GM12892 (cell line): ENCODE results near the gene CCDC88C.
A peak's percentile ranks its signal among the peaks of the same experiment; 100 is the strongest.

Experiments
- DNase-seq: peaks from one replicate; pipeline ENCODE4 v3.0.0; 2011; ENCODE audit not compliant: insufficient read length
- FAIRE-seq: peaks from 2 replicates; lab custom pipeline; 2011; peaks lifted over from hg19 to GRCh38; lab: Jason Lieb, UNC
- POLR2A ChIP-seq: IDR thresholded peaks from 2 replicates; pipeline ENCODE4 v1.6.1; 2011; ENCODE audit warnings: low read depth, low read length, control low read depth
- POLR2AphosphoS5 ChIP-seq: IDR thresholded peaks from 2 replicates; pipeline ENCODE4 v1.6.1; 2011; ENCODE audit warnings: low read depth, low read length, control low read depth
- TAF1 ChIP-seq: IDR thresholded peaks from 2 replicates; pipeline ENCODE4 v1.6.1; 2011; ENCODE audit warnings: low read depth, mild to moderate bottlenecking, control low read depth, low read length, borderline replicate concordance

CCDC88C gene

GRCh38 chr14:91238661-91239060 is 179.0 kb downstream of the CCDC88C start:
- TF ChIP-seq POLR2A (no peak), TAF1 (no peak), POLR2AphosphoS5 (no peak)
- DNase-seq (no peak), FAIRE-seq (no peak)

- TF ChIP-seq TAF1 (no peak), POLR2AphosphoS5 (no peak), POLR2A (no peak)
- DNase-seq = no peak
- no peak for FAIRE-seq
These were observed 179.5 kb downstream of the CCDC88C start for GRCh38 chr14:91238085-91238484.

GRCh38 chr14:91237219-91237618 is 180.4 kb downstream of the CCDC88C start:
- DNase-seq (no peak), FAIRE-seq (no peak)
- TF ChIP-seq POLR2A = no peak
- TF ChIP-seq TAF1 = no peak
- no peak for TF ChIP-seq POLR2AphosphoS5

- DNase-seq (no peak), FAIRE-seq (no peak)
- no peak for TF ChIP-seq POLR2A
- TF ChIP-seq TAF1 = no peak
- no peak for TF ChIP-seq POLR2AphosphoS5
These were observed 181.8 kb downstream of the CCDC88C start for GRCh38 chr14:91235841-91236240.

GRCh38 chr14:91234791-91235114 is 182.9 kb downstream of the CCDC88C start:
- no peak for DNase-seq
- no peak for FAIRE-seq
- TF ChIP-seq POLR2AphosphoS5 = no peak
- TF ChIP-seq TAF1 = no peak
- TF ChIP-seq POLR2A = no peak

GRCh38 chr14:91233936-91234790 is 183.5 kb downstream of the CCDC88C start:
- peak; percentile 24 for FAIRE-seq
- no peak for DNase-seq
- TF ChIP-seq TAF1 (no peak), POLR2AphosphoS5 (no peak), POLR2A (no peak)

GRCh38 chr14:91232603-91233002 is 185.0 kb downstream of the CCDC88C start:
- no peak for TF ChIP-seq TAF1
- TF ChIP-seq POLR2AphosphoS5 = no peak
- no peak for TF ChIP-seq POLR2A
- no peak for FAIRE-seq
- DNase-seq = no peak

GRCh38 chr14:91232052-91232451 is 185.6 kb downstream of the CCDC88C start:
- TF ChIP-seq POLR2A (peak; percentile 18; the same call in 1 of the 2 replicates), POLR2AphosphoS5 (no peak)
- no peak for FAIRE-seq
- no peak for DNase-seq

GRCh38 chr14:91231446-91231845 is 186.2 kb downstream of the CCDC88C start:
- FAIRE-seq = no peak

GRCh38 chr14:91230397-91231035 is 187.1 kb downstream of the CCDC88C start:
- FAIRE-seq (peak; percentile 77), DNase-seq (no peak)
- TF ChIP-seq POLR2AphosphoS5 (no peak), TAF1 (no peak), POLR2A (no peak)

More at GRCh38 chr14:91231446-91231845, 186.2 kb downstream of the CCDC88C start:
- no peak for DNase-seq
- no peak for TF ChIP-seq TAF1

- peak; percentile 64 for TF ChIP-seq POLR2AphosphoS5
- TF ChIP-seq POLR2A = peak; percentile 50; the same call in 1 of the 2 replicates
- TF ChIP-seq TAF1 = no peak
- FAIRE-seq (peak; percentile 100), DNase-seq (peak; percentile 69)
These were observed 187.8 kb downstream of the CCDC88C start for GRCh38 chr14:91229743-91230200.

- FAIRE-seq (no peak), DNase-seq (no peak)
- no peak for TF ChIP-seq TAF1
- TF ChIP-seq POLR2A = no peak
- TF ChIP-seq POLR2AphosphoS5 = no peak; the same call in 1 of the 2 replicates
These were observed 188.6 kb downstream of the CCDC88C start for GRCh38 chr14:91229005-91229382.
